Mucosa of stomach (tissue), 1 donor: ENCODE data around the gene HSPG2.

Experiments used
- H3K27me3 ChIP-seq: one replicate; pipeline ENCODE4 v1.7.0; 2013; ENCODE audit warnings: mild to moderate bottlenecking, low read length; ENCODE audit not compliant: control insufficient read depth, insufficient read depth
- H3K36me3 ChIP-seq: one replicate; pipeline ENCODE4 v1.7.0; 2013; ENCODE audit warnings: low read length; ENCODE audit not compliant: control insufficient read depth, insufficient read depth
- H3K4me1 ChIP-seq: one replicate; pipeline ENCODE4 v1.7.0; 2013; ENCODE audit warnings: mild to moderate bottlenecking, low read length; ENCODE audit not compliant: control insufficient read depth, insufficient read depth
- H3K4me3 ChIP-seq: one replicate; pipeline ENCODE4 v1.7.0; 2013; ENCODE audit warnings: low read length
- H3K9ac ChIP-seq: one replicate; pipeline ENCODE4 v1.7.0; 2013; ENCODE audit warnings: mild to moderate bottlenecking, low read length, moderate library complexity
- H3K9me3 ChIP-seq: one replicate; pipeline ENCODE4 v1.7.0; 2013; ENCODE audit warnings: mild to moderate bottlenecking, low read length, moderate library complexity; ENCODE audit not compliant: control insufficient read depth
- donor health status: Pancreatic carcinoma.

The HSPG2 gene

GRCh38 chr1:21896026-21896425 is 41.1 kb downstream of the HSPG2 start:
- Histone ChIP-seq H3K4me1 (peaks cover 46% of the 10 kb centered on the region), H3K36me3 (peaks cover 11% of the 10 kb centered on the region), H3K27me3 (no peaks in the 10 kb centered on the region)

GRCh38 chr1:21894034-21894881 is 42.9 kb downstream of the HSPG2 start:
- no peaks in the 10 kb centered on the region for H3K27me3 ChIP-seq
- peaks cover 11% of the 10 kb centered on the region for H3K36me3 ChIP-seq
- no peak overlapping the region for H3K4me3 ChIP-seq
- peaks cover 35% of the 10 kb centered on the region for H3K4me1 ChIP-seq
- no peaks in the 10 kb centered on the region for H3K9me3 ChIP-seq
- H3K9ac ChIP-seq: no peak overlapping the region

More at GRCh38 chr1:21896026-21896425, 41.1 kb downstream of the HSPG2 start:
- no peaks in the 10 kb centered on the region for H3K9me3 ChIP-seq
- H3K9ac ChIP-seq: no peak overlapping the region
- no peak overlapping the region for H3K4me3 ChIP-seq

- Histone ChIP-seq H3K4me3 (no peak overlapping the region), H3K9ac (no peak overlapping the region), H3K9me3 (no peaks in the 10 kb centered on the region), H3K36me3 (peaks cover 11% of the 10 kb centered on the region), H3K27me3 (no peaks in the 10 kb centered on the region), H3K4me1 (peaks cover 26% of the 10 kb centered on the region)
Measured at GRCh38 chr1:21893046-21893805, 43.9 kb downstream of the HSPG2 start.

- Histone ChIP-seq H3K9me3 (no peaks in the 10 kb centered on the region), H3K9ac (no peak overlapping the region), H3K4me3 (no peak overlapping the region), H3K4me1 (peaks cover 22% of the 10 kb centered on the region), H3K27me3 (no peaks in the 10 kb centered on the region), H3K36me3 (peaks cover 16% of the 10 kb centered on the region)
Measured at GRCh38 chr1:21891621-21892479, 45.3 kb downstream of the HSPG2 start.

GRCh38 chr1:21891081-21891480 is 46.0 kb downstream of the HSPG2 start:
- Histone ChIP-seq H3K4me3 (no peak overlapping the region), H3K36me3 (peaks cover 17% of the 10 kb centered on the region), H3K27me3 (no peaks in the 10 kb centered on the region), H3K4me1 (peaks cover 23% of the 10 kb centered on the region), H3K9ac (no peak overlapping the region), H3K9me3 (no peaks in the 10 kb centered on the region)

- H3K9ac ChIP-seq: no peak overlapping the region
- H3K4me3 ChIP-seq: no peak overlapping the region
- H3K9me3 ChIP-seq: no peaks in the 10 kb centered on the region
- H3K4me1 ChIP-seq: peaks cover 17% of the 10 kb centered on the region
- peaks cover 10% of the 10 kb centered on the region for H3K36me3 ChIP-seq
- no peaks in the 10 kb centered on the region for H3K27me3 ChIP-seq
Measured at GRCh38 chr1:21888500-21888899, 48.6 kb downstream of the HSPG2 start.

- Histone ChIP-seq H3K27me3 (no peaks in the 10 kb centered on the region), H3K9ac (no peak overlapping the region), H3K4me1 (peaks cover 17% of the 10 kb centered on the region), H3K36me3 (peaks cover 10% of the 10 kb centered on the region), H3K9me3 (no peaks in the 10 kb centered on the region), H3K4me3 (no peak overlapping the region)
Measured at GRCh38 chr1:21887796-21888195, 49.3 kb downstream of the HSPG2 start.

- Histone ChIP-seq H3K27me3 (no peaks in the 10 kb centered on the region), H3K9ac (no peak overlapping the region), H3K9me3 (no peaks in the 10 kb centered on the region), H3K4me1 (peaks cover 17% of the 10 kb centered on the region), H3K4me3 (no peak overlapping the region), H3K36me3 (peaks cover 10% of the 10 kb centered on the region)
Measured at GRCh38 chr1:21887216-21887736, 49.8 kb downstream of the HSPG2 start.

- no peaks in the 10 kb centered on the region for H3K27me3 ChIP-seq
- H3K9ac ChIP-seq: no peak overlapping the region
- no peak overlapping the region for H3K4me3 ChIP-seq
- no peaks in the 10 kb centered on the region for H3K9me3 ChIP-seq
- peaks cover 17% of the 10 kb centered on the region for H3K4me1 ChIP-seq
- peaks cover 10% of the 10 kb centered on the region for H3K36me3 ChIP-seq
Measured at GRCh38 chr1:21886486-21887215, 50.5 kb downstream of the HSPG2 start.

- Histone ChIP-seq H3K36me3 (peaks cover 17% of the 10 kb centered on the region), H3K9ac (no peak overlapping the region), H3K9me3 (no peaks in the 10 kb centered on the region), H3K4me1 (peaks cover 17% of the 10 kb centered on the region), H3K4me3 (no peak overlapping the region), H3K27me3 (no peaks in the 10 kb centered on the region)
Measured at GRCh38 chr1:21885236-21886037, 51.7 kb downstream of the HSPG2 start.
